Fibroblast of the aortic adventitia (primary cell): ENCODE results near the gene CDON. TPM values are rescaled to one million over a fixed set of nuclear protein-coding genes. Genes with fewer than 3 reads are reported as not detected.

Experiments
- DNase-seq: peaks from one replicate; pipeline ENCODE4 v3.0.0-alpha.2; 2010; ENCODE audit warnings: low read depth
- H3K4me3 ChIP-seq: 2 replicates; pipeline ENCODE4 v1.5.1; 2011; ENCODE audit warnings: low read depth, mild to moderate bottlenecking, control low read depth, low read length, moderate library complexity
- total RNA-seq: library from RNA; depleted of rRNA; stranded (reverse); fragments of >200 nt; gene quantifications from 2 replicates; pipeline ENCODE4 v1.2.3, GENCODE V29; 2012; ENCODE audit warnings: low replicate concordance
- TF ChIP-seq, protein P1 (sequence below): IDR thresholded peaks from 2 replicates; pipeline ENCODE4 v1.5.1; 2011; ENCODE audit warnings: mild to moderate bottlenecking, low read length, control low read depth, inconsistent platforms; ENCODE audit not compliant: insufficient read depth

CDON gene
- total RNA-seq, 1 donor = 54.4 TPM

DNA sequence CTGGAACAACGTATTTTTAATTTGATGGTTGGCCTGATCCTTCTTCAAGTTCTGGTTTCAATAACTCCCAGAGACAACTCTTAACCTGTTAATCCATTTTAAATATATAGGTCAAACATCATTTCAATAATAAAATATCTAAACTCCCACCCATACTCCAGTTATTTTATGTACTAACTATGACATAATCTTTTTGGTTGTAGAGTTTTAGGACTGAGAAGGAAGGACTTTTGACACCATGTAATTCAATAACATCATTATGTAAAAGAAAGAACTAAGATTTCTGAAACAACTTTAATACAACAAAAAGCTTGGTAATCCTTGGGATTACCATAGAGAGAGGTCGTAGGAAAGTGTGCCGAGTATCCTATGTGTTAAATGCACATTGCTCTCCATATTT, 85.3 kb downstream of the CDON start:
- TF ChIP-seq, protein P1, sequence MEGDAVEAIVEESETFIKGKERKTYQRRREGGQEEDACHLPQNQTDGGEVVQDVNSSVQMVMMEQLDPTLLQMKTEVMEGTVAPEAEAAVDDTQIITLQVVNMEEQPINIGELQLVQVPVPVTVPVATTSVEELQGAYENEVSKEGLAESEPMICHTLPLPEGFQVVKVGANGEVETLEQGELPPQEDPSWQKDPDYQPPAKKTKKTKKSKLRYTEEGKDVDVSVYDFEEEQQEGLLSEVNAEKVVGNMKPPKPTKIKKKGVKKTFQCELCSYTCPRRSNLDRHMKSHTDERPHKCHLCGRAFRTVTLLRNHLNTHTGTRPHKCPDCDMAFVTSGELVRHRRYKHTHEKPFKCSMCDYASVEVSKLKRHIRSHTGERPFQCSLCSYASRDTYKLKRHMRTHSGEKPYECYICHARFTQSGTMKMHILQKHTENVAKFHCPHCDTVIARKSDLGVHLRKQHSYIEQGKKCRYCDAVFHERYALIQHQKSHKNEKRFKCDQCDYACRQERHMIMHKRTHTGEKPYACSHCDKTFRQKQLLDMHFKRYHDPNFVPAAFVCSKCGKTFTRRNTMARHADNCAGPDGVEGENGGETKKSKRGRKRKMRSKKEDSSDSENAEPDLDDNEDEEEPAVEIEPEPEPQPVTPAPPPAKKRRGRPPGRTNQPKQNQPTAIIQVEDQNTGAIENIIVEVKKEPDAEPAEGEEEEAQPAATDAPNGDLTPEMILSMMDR = no peak
- H3K4me3 ChIP-seq = no peak overlapping the region
- no peak for DNase-seq

DNA sequence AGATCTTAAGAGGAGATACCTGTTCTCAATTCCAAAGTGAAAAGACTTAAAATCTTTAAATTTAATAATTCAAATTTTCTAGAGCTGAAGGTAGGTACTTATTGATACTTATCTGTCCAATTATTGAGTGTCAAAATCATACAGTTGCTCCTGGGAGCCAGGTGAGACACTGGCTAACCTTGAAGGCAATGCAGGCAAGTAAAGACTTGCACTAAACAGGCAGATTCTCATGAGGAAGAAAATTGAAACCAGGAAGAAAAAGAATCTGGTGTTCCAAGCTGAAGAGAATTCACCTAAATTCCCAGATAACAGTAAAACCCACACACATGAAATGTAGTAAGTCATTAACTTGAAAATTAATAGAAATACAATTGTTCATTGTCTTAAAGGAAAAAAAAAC, 86.5 kb downstream of the CDON start:
- TF ChIP-seq, protein P1 = no peak
- H3K4me3 ChIP-seq = no peak overlapping the region
- DNase-seq = no peak

DNA sequence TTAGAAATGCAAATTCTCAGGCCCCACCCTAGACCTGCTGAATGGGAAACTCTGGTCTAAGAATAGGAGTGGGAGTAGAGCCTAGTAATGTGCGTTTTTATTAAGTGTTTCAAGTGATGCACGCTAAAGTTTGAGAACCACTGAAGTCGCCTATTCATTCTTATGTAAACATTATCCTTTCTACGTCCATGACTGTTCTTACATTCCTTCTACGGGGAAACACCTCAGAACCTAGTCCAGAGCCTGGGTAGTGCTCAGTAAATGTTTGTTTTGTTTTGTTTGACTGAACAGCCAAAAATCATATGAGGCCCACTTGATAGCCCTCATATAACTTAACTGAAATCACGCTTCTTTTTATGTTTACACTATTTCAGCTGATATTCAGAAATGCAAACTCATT, 87.0 kb downstream of the CDON start:
- H3K4me3 ChIP-seq = no peak overlapping the region
- TF ChIP-seq, protein P1 = no peak
- DNase-seq = no peak

DNA sequence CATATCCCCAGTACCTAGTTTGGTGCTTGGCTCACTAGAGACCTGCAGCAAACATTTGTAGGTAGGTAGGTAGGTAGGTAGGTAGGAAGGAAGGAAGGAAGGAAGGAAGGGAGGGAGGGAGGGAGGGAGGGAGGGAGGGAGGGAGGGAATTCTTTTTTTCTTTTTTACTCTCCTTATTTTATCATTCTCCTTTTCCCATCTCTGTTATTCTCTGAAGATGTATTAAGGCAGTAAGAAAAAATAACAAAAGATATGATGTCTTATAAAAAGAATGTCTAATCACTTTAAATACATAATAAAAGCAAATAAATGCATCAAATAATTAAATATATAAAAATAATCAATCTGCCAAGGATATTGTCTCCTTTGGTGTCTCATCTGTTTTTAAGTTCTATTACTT, 88.4 kb downstream of the CDON start:
- DNase-seq = no peak
- TF ChIP-seq, protein P1 = no peak
- H3K4me3 ChIP-seq = no peak overlapping the region

DNA sequence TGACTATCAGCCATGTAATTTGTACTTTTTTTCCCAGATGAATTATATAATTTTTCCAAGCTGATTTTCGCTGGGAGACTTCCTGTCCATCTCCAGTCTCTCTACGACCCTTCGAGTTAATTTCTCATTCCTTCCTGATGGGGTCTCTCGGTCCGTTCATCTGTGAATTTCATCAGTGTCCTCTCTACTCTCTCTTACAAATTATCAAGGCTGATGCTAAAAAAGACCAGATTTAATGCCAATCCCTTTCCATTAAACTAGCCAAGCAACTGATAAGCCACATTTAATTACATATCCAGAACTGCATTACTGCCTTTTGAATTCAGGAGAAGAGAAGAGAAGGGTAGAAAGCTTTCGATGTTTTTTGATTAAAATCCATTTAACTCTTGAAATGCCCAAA, 91.0 kb downstream of the CDON start:
- TF ChIP-seq, protein P1 = no peak
- no peak overlapping the region for H3K4me3 ChIP-seq
- no peak for DNase-seq

DNA sequence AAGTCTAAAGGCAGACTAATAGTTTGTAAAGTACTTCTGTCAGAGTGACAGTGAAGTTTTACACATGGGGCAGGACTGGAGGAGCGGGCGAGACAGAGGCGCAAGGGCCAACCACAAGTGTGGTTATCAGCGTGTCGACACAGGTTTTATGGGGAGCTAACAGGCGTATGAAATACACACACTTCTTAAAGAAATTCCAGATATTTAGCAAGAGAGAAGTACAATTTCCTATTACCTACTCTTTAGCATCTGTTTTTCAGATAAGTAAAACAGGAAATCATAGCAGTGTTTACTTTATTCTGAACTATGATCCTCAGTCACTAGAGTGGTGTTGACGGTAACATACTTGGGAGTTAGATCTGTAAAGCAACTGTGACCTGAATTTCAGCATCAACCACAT, 94.3 kb downstream of the CDON start:
- no peak for DNase-seq
- TF ChIP-seq, protein P1 = no peak
- no peak overlapping the region for H3K4me3 ChIP-seq

DNA sequence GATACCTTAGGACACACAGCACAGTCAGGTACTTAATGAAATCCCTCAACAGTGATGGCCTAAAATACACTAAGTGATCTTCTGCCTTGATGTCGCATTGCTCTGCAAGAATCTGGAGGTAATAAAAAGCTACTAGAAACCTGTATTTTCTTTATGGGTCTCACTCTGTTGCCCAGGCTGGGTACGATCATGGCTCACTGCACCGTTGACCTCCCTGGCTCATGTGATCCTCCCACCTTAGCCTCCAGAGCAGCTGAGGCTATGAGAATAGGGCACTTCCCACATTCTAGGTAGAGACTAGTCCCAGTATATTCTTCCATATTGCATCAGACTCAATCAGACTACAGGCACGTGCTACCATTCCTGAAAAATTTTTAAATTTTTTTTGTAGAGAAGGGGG, 95.2 kb downstream of the CDON start:
- no peak for DNase-seq
- no peak overlapping the region for H3K4me3 ChIP-seq
- TF ChIP-seq, protein P1 = no peak
